Gastrocnemius medialis (tissue), 4 donors: ENCODE measurements around the gene SLFN11.

ENCODE experiments used
- POLR2A ChIP-seq, 2 donors: fragments of 450-650 bp; IDR thresholded peaks; one replicate each; pipeline ENCODE4 v1.6.1; 2017; ENCODE audit warnings: antibody characterized with exemption in 2 of 2, mild to moderate bottlenecking in 2 of 2, moderate library complexity in 2 of 2
- TF ChIP-seq, protein P1 (sequence below), 5 experiments: fragments of 450-650 bp in 3 of 5; fragments of 200-600 bp in 2 of 5; sonication (generic) in 2 of 5; IDR thresholded peaks in 4 of 5; conservative IDR thresholded peaks in 1 of 5; 1 replicate in 4 of 5; 2 replicates in 1 of 5; pipeline ENCODE4 v1.5.1; 2016 to 2019; ENCODE audit warnings: antibody characterized with exemption in 5 of 5, mild to moderate bottlenecking in 3 of 5, moderate library complexity in 3 of 5

DNA sequence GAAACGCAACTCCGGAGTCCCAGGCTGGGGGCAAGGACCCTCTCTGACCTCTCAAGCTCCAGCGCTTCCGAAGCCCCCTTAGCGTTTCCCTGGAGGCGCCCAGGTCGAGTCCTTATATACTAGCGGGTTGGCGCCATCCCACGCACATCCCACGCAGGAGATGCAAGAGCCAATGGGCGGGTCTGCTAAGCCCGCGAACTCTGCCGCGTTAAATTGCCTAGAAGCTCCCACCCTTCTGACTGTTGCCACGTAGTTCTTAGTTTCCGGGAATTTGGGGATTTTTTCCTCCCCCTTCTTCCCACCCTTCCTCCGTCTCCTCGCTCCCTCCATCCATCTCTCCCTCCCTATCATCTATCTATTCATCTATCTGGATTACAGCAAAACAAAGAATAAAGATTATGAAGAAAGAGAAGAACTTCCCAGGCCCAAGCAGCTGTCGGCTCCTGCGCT is at the start of gene SLFN11:
- TF ChIP-seq, protein P1, sequence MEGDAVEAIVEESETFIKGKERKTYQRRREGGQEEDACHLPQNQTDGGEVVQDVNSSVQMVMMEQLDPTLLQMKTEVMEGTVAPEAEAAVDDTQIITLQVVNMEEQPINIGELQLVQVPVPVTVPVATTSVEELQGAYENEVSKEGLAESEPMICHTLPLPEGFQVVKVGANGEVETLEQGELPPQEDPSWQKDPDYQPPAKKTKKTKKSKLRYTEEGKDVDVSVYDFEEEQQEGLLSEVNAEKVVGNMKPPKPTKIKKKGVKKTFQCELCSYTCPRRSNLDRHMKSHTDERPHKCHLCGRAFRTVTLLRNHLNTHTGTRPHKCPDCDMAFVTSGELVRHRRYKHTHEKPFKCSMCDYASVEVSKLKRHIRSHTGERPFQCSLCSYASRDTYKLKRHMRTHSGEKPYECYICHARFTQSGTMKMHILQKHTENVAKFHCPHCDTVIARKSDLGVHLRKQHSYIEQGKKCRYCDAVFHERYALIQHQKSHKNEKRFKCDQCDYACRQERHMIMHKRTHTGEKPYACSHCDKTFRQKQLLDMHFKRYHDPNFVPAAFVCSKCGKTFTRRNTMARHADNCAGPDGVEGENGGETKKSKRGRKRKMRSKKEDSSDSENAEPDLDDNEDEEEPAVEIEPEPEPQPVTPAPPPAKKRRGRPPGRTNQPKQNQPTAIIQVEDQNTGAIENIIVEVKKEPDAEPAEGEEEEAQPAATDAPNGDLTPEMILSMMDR (IDR thresholded peaks at IDR 0.05 in 4 of 5, conservative IDR thresholded peaks at IDR 0.05 in 1 of 5), result no peak
- TF ChIP-seq POLR2A (IDR thresholded peaks at IDR 0.05), result peak; percentile 75 to 92
